22Rv1 (cell line): ENCODE results near the gene SWSAP1.

Source experiments
- CTCF ChIP-seq: fragments of 450-650 bp; IDR thresholded peaks from 2 replicates; pipeline ENCODE4 v1.5.1; 2017; ENCODE audit warnings: mild to moderate bottlenecking
- ZFX ChIP-seq: fragments of 450-650 bp; IDR thresholded peaks from 2 replicates; pipeline ENCODE4 v1.6.1; 2017; ENCODE audit warnings: antibody characterized with exemption, borderline replicate concordance

GRCh38 chr19:11325544-11325943 lies 48.9 kb upstream of the SWSAP1 start:
- TF ChIP-seq CTCF (no peak), ZFX (no peak)
